ENCODE measurements around the gene MR1.

Gene MR1

GRCh38 chr1:181002582-181003172 lies 31.1 kb upstream of the MR1 start:
- Histone ChIP-seq H3K4me3 (ENCODE audit: low read depth, low read length) (no peak overlapping the region), H3K27me3 (ENCODE audit: insufficient read depth, low read depth, severe bottlenecking) (no peaks in the 10 kb centered on the region), H3K27ac (no peak overlapping the region), H3K9me3 (ENCODE audit: severe bottlenecking) (no peaks in the 10 kb centered on the region), H3K36me3 (no peaks in the 10 kb centered on the region; the same call in 1 of the 2 replicates)
- TF ChIP-seq, protein P1, sequence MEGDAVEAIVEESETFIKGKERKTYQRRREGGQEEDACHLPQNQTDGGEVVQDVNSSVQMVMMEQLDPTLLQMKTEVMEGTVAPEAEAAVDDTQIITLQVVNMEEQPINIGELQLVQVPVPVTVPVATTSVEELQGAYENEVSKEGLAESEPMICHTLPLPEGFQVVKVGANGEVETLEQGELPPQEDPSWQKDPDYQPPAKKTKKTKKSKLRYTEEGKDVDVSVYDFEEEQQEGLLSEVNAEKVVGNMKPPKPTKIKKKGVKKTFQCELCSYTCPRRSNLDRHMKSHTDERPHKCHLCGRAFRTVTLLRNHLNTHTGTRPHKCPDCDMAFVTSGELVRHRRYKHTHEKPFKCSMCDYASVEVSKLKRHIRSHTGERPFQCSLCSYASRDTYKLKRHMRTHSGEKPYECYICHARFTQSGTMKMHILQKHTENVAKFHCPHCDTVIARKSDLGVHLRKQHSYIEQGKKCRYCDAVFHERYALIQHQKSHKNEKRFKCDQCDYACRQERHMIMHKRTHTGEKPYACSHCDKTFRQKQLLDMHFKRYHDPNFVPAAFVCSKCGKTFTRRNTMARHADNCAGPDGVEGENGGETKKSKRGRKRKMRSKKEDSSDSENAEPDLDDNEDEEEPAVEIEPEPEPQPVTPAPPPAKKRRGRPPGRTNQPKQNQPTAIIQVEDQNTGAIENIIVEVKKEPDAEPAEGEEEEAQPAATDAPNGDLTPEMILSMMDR (IDR thresholded peaks at IDR 0.05; ENCODE audit: low read depth, low read length), result no peak
- no peak for DNase-seq

DNA sequence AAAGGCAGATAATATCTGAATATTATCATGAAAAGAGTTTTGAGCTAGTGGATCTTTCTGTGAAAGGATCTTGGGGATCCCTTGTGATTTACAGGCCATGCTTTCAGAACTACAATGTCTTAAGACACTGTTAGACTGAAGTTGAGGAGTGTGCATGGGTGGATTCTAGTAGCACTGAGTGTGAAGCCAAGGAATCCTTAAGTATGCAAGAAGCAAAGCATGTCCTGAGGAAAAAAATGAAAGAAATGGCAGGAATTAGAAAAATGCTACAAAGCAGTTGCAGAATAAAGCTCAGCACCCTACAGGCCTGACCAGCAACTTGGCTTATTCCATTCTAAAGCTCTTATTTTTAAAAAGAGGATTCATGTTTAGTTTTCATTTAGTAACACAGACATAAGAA lies 23.0 kb upstream of the MR1 start:
- H3K9me3 ChIP-seq (ENCODE audit: severe bottlenecking), result no peaks in the 10 kb centered on the region
- DNase-seq, result no peak
- no peak overlapping the region for H3K4me3 ChIP-seq (ENCODE audit: low read depth, low read length)
- TF ChIP-seq, protein P1 (IDR thresholded peaks at IDR 0.05; ENCODE audit: low read depth, low read length), result no peak
- no peaks in the 10 kb centered on the region for H3K27me3 ChIP-seq (ENCODE audit: insufficient read depth, low read depth, severe bottlenecking)
- no peaks in the 10 kb centered on the region for H3K36me3 ChIP-seq
- H3K27ac ChIP-seq, result no peak overlapping the region

DNA sequence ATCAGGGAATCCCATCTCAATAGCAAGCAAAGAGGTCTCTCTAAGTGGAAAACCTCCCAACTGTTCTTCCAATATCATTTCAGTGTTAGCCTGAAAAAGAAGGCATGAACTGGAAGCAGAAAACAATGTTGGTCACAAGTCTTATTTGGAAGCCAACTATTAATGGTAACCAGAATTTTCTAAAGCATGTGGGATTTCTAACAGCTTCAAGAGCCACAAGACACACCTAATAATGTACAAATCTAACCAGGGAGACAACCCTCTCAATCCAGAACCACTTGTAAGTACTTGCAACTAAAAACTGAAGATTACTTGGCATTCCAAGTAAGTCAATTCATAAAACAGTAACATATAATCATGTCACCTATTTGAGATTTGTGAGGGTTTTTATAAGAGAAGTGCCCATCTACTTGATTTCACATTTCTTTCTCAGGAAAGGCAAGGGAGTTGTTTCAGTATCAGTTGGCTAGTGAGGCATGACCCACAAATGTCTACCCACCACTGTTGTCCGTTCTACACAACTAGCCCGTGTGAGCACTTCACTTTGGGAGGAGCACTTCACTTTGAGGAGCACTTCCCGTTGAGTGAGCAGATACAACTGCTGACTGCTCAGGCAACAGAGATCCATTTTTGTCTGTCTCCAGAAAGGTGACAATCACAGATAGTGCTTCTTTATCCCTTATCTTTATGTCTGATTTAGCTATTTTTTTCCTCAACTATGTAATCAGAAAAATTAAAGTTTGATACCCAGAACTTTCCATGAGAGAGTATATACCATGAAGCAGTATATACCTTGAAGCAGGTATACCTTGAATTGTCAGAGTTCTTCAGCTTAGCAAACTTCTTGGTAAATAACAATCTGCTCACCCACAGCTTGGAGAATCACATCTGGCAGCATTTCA lies 22.2 kb upstream of the MR1 start:
- H3K9me3 ChIP-seq (ENCODE audit: severe bottlenecking), result no peaks in the 10 kb centered on the region
- no peak for DNase-seq
- H3K27me3 ChIP-seq (ENCODE audit: insufficient read depth, low read depth, severe bottlenecking), result no peaks in the 10 kb centered on the region
- no peaks in the 10 kb centered on the region for H3K36me3 ChIP-seq
- no peak overlapping the region for H3K27ac ChIP-seq
- no peak overlapping the region for H3K4me3 ChIP-seq (ENCODE audit: low read depth, low read length)
- TF ChIP-seq, protein P1 (IDR thresholded peaks at IDR 0.05; ENCODE audit: low read depth, low read length), result no peak

- DNase-seq, result no peak
- Histone ChIP-seq H3K9me3 (ENCODE audit: severe bottlenecking) (no peaks in the 10 kb centered on the region), H3K27me3 (ENCODE audit: insufficient read depth, low read depth, severe bottlenecking) (no peaks in the 10 kb centered on the region), H3K36me3 (no peaks in the 10 kb centered on the region), H3K4me3 (ENCODE audit: low read depth, low read length) (no peak overlapping the region), H3K27ac (no peak overlapping the region)
- TF ChIP-seq, protein P1 (IDR thresholded peaks at IDR 0.05; ENCODE audit: low read depth, low read length), result no peak
These were observed 21.5 kb upstream of the MR1 start for GRCh38 chr1:181012203-181012745.

DNA sequence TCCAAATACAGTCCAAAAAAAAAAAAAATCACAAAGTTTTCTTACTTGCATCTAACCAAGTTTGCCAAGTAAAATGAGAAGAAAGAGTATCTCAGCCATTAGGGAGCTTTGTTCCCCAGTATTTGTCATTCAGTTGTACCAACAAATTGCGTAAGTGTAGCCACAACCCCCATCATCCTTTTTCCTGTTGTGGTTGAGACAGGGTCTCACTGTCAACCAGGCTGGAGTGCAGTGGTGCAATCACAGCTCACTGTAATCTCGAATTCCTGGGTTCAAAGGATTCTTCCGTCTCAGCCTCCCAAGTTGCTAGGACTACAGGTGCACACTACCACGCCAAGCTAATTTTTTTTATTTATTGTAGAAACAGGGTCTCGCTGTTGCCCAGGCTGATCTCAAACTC lies 20.6 kb upstream of the MR1 start:
- DNase-seq, result no peak
- H3K27ac ChIP-seq, result no peak overlapping the region
- H3K9me3 ChIP-seq (ENCODE audit: severe bottlenecking), result no peaks in the 10 kb centered on the region
- TF ChIP-seq, protein P1 (IDR thresholded peaks at IDR 0.05; ENCODE audit: low read depth, low read length), result no peak
- H3K36me3 ChIP-seq, result no peaks in the 10 kb centered on the region
- no peaks in the 10 kb centered on the region for H3K27me3 ChIP-seq (ENCODE audit: insufficient read depth, low read depth, severe bottlenecking)
- no peak overlapping the region for H3K4me3 ChIP-seq (ENCODE audit: low read depth, low read length)

Data from WERI-Rb-1 (cell line).